AG04450 (cell line): ENCODE measurements around the gene ASIC2. TPM values are rescaled to one million over a fixed set of nuclear protein-coding genes. Genes with fewer than 3 reads are reported as not detected.

ENCODE experiments used
- CTCF ChIA-PET: fragments of 300-600, 350-600 bp; formaldehyde crosslinking; extraction: SDS; loops from one replicate; lab custom pipeline; 2022; ENCODE audit warnings: antibody characterized with exemption, inconsistent platforms; lab: Charles Lee
- POLR2A ChIA-PET: fragments of 350-600 bp; formaldehyde crosslinking; extraction: SDS; loops from one replicate; lab custom pipeline; 2021; ENCODE audit warnings: antibody characterized with exemption, inconsistent platforms; lab: Yijun Ruan, JAX
- DNase-seq: peaks from one replicate; pipeline ENCODE4 v3.0.0-alpha.2; 2011; ENCODE audit warnings: low read depth, low spot score
- H3K27ac ChIP-seq: one replicate; pipeline ENCODE4 v1.5.1; 2012; ENCODE audit warnings: low read depth, low read length, control low read depth
- H3K27me3 ChIP-seq: one replicate; pipeline ENCODE4 v1.6.0; 2012; ENCODE audit warnings: low read length; ENCODE audit not compliant: control insufficient read depth, insufficient read depth
- H3K4me3 ChIP-seq: 2 replicates; pipeline ENCODE4 v1.5.1; 2011; ENCODE audit warnings: mild to moderate bottlenecking, low read depth, low read length, control low read depth
- H3K9me3 ChIP-seq: 2 replicates; pipeline ENCODE4 v1.5.1; 2012; ENCODE audit warnings: low read length; ENCODE audit not compliant: control insufficient read depth, insufficient read depth
- CTCF ChIP-seq: IDR thresholded peaks from 2 replicates; pipeline ENCODE4 v1.5.1; 2011; ENCODE audit warnings: low read depth, low read length, control low read depth, inconsistent platforms
- polyA plus RNA-seq: library from polyadenylated mRNA; depleted of rRNA; stranded (reverse); fragments of >200 nt; gene quantifications from 2 replicates; pipeline ENCODE4 v1.2.3, GENCODE V29; 2011

The ASIC2 gene
- polyA plus RNA-seq, 1 experiment = 0.19 TPM

- CTCF ChIA-PET = no interaction called here
- no peaks in the 10 kb centered on the region for H3K27me3 ChIP-seq
- no peak overlapping the region for H3K27ac ChIP-seq
- POLR2A ChIA-PET = no interaction called here
- no peak for TF ChIP-seq CTCF
- no peak overlapping the region for H3K4me3 ChIP-seq
- DNase-seq = no peak
- no peaks in the 10 kb centered on the region for H3K9me3 ChIP-seq
These were observed 19.2 kb downstream of the ASIC2 start for GRCh38 chr17:33273743-33274410.

- H3K27me3 ChIP-seq = no peaks in the 10 kb centered on the region
- POLR2A ChIA-PET = no interaction called here
These were observed 19.8 kb downstream of the ASIC2 start for GRCh38 chr17:33273271-33273670.

GRCh38 chr17:33272438-33272837, 20.7 kb downstream of the ASIC2 start:
- DNase-seq = no peak
- Histone ChIP-seq H3K27ac (no peak overlapping the region), H3K9me3 (no peaks in the 10 kb centered on the region), H3K4me3 (no peak overlapping the region), H3K27me3 (no peaks in the 10 kb centered on the region)
- POLR2A ChIA-PET = no interaction called here
- CTCF ChIA-PET = no interaction called here
- no peak for TF ChIP-seq CTCF

More at GRCh38 chr17:33273271-33273670, 19.8 kb downstream of the ASIC2 start:
- Histone ChIP-seq H3K4me3 (no peak overlapping the region), H3K27ac (no peak overlapping the region), H3K9me3 (no peaks in the 10 kb centered on the region)
- no peak for TF ChIP-seq CTCF
- DNase-seq = no peak
- CTCF ChIA-PET = no interaction called here

DNA sequence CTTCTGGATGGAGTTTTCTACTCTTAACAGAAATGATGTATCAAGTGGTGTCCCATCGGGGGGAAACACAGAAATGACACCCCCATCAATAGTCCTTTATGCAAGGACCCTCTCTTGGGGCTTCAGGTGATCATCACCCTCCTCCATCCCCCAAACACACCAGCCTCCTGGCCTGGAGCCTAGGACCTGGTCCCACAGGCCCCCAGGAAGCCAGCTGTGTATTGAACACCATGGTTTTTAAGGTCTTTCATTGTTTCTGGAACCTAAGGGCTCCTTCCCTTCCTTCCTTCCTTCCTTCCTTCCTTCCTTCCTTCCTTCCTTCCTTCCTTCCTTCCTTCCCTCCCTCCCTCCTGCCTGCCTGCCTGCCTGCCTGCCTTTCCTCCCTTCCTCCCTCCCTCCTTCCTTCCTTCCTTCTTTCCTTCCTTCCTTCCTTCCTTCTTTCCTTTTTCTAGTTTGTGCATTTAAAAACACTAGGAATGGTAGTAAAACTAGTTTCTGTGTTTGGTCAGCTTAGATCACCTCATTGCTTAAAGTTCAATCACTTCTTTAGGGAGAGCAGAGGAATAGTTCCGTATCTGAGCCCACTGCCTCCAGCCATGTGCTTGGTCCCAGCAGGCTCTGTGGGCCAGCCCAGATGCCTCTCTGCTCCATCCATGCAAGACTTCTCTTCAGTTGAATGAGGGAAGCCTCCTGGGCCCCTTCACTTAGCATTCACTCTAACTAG, 23.6 kb downstream of the ASIC2 start:
- DNase-seq = no peak
- H3K27ac ChIP-seq = no peak overlapping the region
- CTCF ChIA-PET = interaction anchor here (0.6 kb wide), 1 partner anchor 349 kb away, joined by 7 read pairs; no protein-coding TSS in a partner anchor
- POLR2A ChIA-PET = no interaction called here
- no peaks in the 10 kb centered on the region for H3K9me3 ChIP-seq
- H3K4me3 ChIP-seq = no peak overlapping the region
- H3K27me3 ChIP-seq = no peaks in the 10 kb centered on the region
- no peak for TF ChIP-seq CTCF
